Measurements from ENCODE around the gene PTPRN.

DNA sequence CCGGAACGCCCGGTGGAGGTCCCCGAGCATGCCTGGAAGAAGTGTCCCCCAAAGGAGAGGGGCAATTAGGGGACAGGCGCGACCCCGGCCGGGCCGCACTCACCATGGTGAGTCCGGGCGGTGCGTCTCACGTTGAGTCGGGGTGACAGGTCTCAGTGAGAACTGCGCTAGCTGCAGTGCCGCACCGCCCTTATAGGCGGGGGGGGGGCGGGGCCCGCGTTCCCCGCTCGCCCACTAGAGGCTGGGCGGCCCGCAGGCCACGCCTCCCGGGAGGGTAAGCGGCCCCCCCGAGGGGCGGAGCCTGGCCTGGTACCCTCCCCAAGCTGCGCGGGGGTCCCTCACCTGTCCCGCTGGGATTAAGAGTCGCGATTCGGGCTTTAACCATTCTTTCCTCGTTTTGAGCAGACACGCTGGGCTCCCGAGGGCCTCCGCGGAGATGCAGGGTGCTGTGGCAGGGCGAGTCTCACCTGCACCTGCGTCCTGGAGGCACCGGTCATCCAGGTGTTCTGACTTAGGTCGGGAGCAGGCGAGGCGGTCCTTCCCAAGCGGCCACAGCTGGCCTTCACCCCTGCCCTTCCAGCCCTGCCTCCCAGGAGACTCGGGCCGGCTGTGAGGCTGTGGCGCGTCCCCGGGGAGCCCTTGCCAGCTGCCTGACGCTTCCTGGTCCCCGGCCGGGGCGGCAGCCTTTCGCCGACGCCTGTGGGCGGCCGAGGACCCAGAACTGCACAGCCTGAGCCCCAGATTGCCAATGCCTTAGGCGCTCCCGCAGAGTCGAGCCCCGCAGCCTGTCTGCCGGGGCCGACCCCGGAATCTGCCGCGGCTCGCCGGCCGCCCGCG lies 55.2 kb downstream of the PTPRN start, which contains the start of gene TUBA4A:
- TF ChIP-seq GATA3 (IDR thresholded peaks at IDR 0.05; ENCODE audit: low read depth, low read length) (no peak), GATA2 (IDR thresholded peaks at IDR 0.05; ENCODE audit: low read depth, low read length) (no peak)

Measured in SH-SY5Y (cell line).